ENCODE measurements around the gene C6orf47. TPM values are rescaled to one million over a fixed set of nuclear protein-coding genes. Genes with fewer than 3 reads are reported as not detected.

Gene C6orf47
- total and polyA plus RNA-seq, 10 of the 15 experiments (the other 5 are each of a cell fraction or from before 2014, with no cell fraction given) = 0.16 to 20.4 (median 17.3) TPM; not detected in 1

DNA sequence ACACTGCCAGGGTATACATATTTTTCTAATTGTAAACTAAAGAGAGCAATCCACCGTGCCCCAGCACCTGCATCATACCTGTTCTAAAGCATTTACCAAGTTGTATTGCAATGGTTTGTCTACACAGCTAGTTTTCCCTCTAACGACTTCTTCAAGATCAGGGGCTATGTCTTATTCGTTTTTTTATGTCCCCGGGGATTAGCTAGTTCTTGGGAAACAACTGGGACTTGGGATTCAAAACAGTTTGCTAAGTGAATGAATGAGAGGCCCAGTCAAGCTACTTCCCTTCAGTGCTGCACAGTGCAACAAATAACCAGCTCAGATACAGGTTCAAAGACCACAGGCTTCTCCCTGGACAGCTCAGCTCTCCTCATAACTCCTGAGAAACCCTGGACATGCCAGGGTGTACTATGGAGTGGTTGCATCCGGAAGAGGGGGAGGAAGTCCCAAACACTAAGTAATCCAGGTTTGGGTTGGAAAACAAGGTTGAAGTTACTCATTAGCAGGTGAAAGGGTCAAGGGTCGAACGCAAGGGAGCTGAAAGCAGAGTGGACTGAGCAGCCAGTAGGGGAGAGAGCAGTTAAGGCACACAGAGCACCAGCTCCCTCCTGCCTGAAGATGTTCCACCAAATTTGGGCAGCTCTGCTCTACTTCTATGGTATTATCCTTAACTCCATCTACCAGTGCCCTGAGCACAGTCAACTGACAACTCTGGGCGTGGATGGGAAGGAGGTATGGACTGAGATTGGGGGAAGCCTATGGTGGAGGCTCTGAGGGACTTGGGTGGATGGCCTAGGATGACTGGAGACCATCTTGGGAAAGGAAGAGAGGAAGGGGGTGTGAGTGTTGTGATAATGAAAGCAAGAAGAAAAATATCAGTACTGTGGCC lies 5.0 kb downstream of the C6orf47 start, which contains the start of gene APOM:
Gene APOM, plus strand, starts transcription at position 546 of the 889 bp plus-strand sequence. Its CDS starts 73 bp downstream, at position 619.
- WGBS (ENCODE audit: insufficient coverage, insufficient replicate concordance, low lambda C conversion rate, missing lambda C conversion rate) = 82% methylated on average over 8 of the region's 8 CpGs
- Histone ChIP-seq H3K9ac (ENCODE audit: control insufficient read depth, insufficient read depth, low read length) (no peak within 1 kb of the TSS), H3K9me3 (replicated peaks; ENCODE audit: control insufficient read depth, insufficient read depth, low read length) (no peaks in the 10 kb centered on the region; the same call in 2 of the 3 replicates), H3K4me3 (no peak within 1 kb of the TSS), H3K4me2 (ENCODE audit: control insufficient read depth, insufficient read depth) (no peak within 1 kb of the TSS; the same call in 1 of the 2 replicates), H3K4me1 (ENCODE audit: control insufficient read depth, insufficient read depth, low read length) (peaks cover 20% of the 10 kb centered on the region), H3K27me3 (replicated peaks in 1 of 2; ENCODE audit: control insufficient read depth in 2 of 2, insufficient read depth in 2 of 2, low read length in 1 of 2) (no peaks in the 10 kb centered on the region), H3K79me2 (ENCODE audit: control insufficient read depth, insufficient read depth, low read length) (peaks cover 59% of the 10 kb centered on the region), H3K36me3 (ENCODE audit: control insufficient read depth in 2 of 2, insufficient read depth in 2 of 2, low read length in 1 of 2) (peaks cover 0 to 5% of the 10 kb centered on the region in 2 experiments; a peak in 3 of 4 replicates), H4K20me1 (ENCODE audit: control insufficient read depth, insufficient read depth) (no peaks in the 10 kb centered on the region), H2AFZ (ENCODE audit: control insufficient read depth, low read depth, low read length) (no peak within 1 kb of the TSS), H3K27ac (ENCODE audit: control insufficient read depth, insufficient read depth) (no peak within 1 kb of the TSS)
- in situ Hi-C loops (cut with MboI) (no loop called here), intact Hi-C loops (cut with micrococcal nuclease; ENCODE audit: unreplicated experiment) (no loop called here)
- POLR2A ChIA-PET = interaction anchor here (1.0 to 6.3 kb wide), 5 partner anchors 7 to 243 kb away, joined by 3 to 107 read pairs (median 6); partner anchors contain the start of genes C6orf47, CSNK2B and GPANK1
- BruUV-seq (replicated peaks) = no TSS peak
- FAIRE-seq = no peak
- DNase-seq (ENCODE audit: low read depth, low spot score) = no peak
- SMC1A ChIA-PET (ENCODE audit: uncharacterized antibody, unreplicated experiment) = interaction anchor here (0.5 to 5.0 kb wide), 3 partner anchors 9 to 183 kb away, joined by 4 to 31 read pairs (median 4); partner anchors contain the start of gene GPANK1
- CTCF ChIA-PET = interaction anchor here (0.6 to 1.9 kb wide), 2 partner anchors 48 to 114 kb away, joined by 3 to 4 read pairs; partner anchors contain the start of gene ABHD16A
- RAD21 ChIA-PET (ENCODE audit: unreplicated experiment) = no interaction called here
- TF ChIP-seq CHD4 (IDR thresholded peaks at IDR 0.05) (no peak), HDAC2 (IDR thresholded peaks at IDR 0.05) (no peak)
- ATAC-seq = no peak

DNA sequence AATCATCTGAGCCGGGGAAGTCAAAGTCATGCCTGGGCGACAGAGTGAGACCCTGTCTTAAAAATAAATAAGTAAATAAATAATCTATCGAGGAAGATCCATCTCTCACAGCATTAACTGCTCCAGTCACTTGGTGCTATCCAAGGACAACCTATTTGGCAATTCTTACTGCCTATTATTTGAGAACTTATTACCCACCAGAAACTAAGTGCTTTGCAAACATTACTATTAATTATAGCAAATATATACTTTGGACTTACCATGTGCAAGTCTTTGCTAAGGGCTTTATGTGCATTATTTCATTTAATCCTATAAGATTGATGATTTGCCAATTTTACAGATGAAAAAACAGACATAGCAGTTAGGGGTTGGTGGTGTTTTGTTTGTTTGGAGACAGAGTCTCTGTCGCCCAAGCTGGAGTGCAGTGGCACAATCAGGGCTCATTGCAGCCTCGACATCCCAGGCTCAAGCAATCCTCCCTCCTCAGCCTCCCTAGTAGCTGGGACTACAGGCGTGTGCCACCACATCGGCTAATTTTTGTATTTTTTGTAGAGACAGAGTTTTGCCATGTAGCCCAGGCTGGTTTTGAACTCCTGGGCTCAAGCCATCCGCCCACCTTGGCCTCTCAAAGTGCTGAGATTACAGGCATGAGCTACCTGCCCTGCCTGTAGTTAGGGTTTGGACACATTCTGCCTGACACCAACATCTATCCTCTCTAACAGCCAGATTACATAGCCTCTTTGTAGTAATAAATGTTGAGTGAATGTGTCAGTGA lies 5.8 kb downstream of the C6orf47 start:
- intact Hi-C loops (cut with micrococcal nuclease; ENCODE audit: unreplicated experiment) = no loop called here
- peaks cover 20% of the 10 kb centered on the region for H3K4me1 ChIP-seq (ENCODE audit: control insufficient read depth, insufficient read depth, low read length)
- SMC1A ChIA-PET (ENCODE audit: uncharacterized antibody, unreplicated experiment) = interaction anchor here (0.5 to 5.0 kb wide), 5 partner anchors 9 to 184 kb away, joined by 3 to 31 read pairs (median 4); partner anchors contain the start of gene GPANK1

More for the DNA sequence above, 5.8 kb downstream of the C6orf47 start:
- in situ Hi-C loops (cut with MboI) = no loop called here
- no peak overlapping the region for H3K27ac ChIP-seq (ENCODE audit: control insufficient read depth, insufficient read depth)
- no peak for DNase-seq (ENCODE audit: low read depth, low spot score)
- no peaks in the 10 kb centered on the region for H3K27me3 ChIP-seq (replicated peaks in 1 of 2; ENCODE audit: control insufficient read depth in 2 of 2, insufficient read depth in 2 of 2, low read length in 1 of 2)
- no peak overlapping the region for H3K4me3 ChIP-seq
- peaks cover 58% of the 10 kb centered on the region for H3K79me2 ChIP-seq (ENCODE audit: control insufficient read depth, insufficient read depth, low read length)
- TF ChIP-seq MXI1 (IDR thresholded peaks at IDR 0.05; ENCODE audit: low read depth, low read length) = no peak
- TF ChIP-seq, protein P1, sequence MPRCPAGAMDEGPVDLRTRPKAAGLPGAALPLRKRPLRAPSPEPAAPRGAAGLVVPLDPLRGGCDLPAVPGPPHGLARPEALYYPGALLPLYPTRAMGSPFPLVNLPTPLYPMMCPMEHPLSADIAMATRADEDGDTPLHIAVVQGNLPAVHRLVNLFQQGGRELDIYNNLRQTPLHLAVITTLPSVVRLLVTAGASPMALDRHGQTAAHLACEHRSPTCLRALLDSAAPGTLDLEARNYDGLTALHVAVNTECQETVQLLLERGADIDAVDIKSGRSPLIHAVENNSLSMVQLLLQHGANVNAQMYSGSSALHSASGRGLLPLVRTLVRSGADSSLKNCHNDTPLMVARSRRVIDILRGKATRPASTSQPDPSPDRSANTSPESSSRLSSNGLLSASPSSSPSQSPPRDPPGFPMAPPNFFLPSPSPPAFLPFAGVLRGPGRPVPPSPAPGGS (IDR thresholded peaks at IDR 0.05; ENCODE audit: borderline replicate concordance, insufficient read depth, low read depth, low read length, poor library complexity, severe bottlenecking) = peak; percentile 31
- BruUV-seq (replicated peaks) = no TSS peak
- H4K20me1 ChIP-seq (ENCODE audit: control insufficient read depth, insufficient read depth) = no peaks in the 10 kb centered on the region
- ATAC-seq = no peak
- no peak overlapping the region for H3K9ac ChIP-seq (ENCODE audit: control insufficient read depth, insufficient read depth, low read length)
- H3K36me3 ChIP-seq (ENCODE audit: control insufficient read depth in 2 of 2, insufficient read depth in 2 of 2, low read length in 1 of 2) = peaks cover 0 to 6% of the 10 kb centered on the region in 2 experiments; a peak in 3 of 4 replicates
- ChIA-PET CTCF (interaction anchor here (0.6 to 1.9 kb wide), 8 partner anchors 9 to 175 kb away, joined by 3 to 5 read pairs (median 4); partner anchors contain the start of genes ABHD16A and GPANK1), POLR2A (interaction anchor here (0.5 to 6.3 kb wide), 9 partner anchors 8 to 319 kb away, joined by 3 to 107 read pairs (median 3); partner anchors contain the start of genes ABHD16A, C6orf47, CSNK2B and GPANK1), RAD21 (ENCODE audit: unreplicated experiment) (interaction anchor here (1.2 kb wide), 1 partner anchor 57 kb away, joined by 4 read pairs; no protein-coding TSS in a partner anchor)
- H2AFZ ChIP-seq (ENCODE audit: control insufficient read depth, low read depth, low read length) = no peak overlapping the region
- H3K9me3 ChIP-seq (replicated peaks; ENCODE audit: control insufficient read depth, insufficient read depth, low read length) = no peaks in the 10 kb centered on the region
- WGBS (ENCODE audit: insufficient coverage, insufficient replicate concordance, low lambda C conversion rate, missing lambda C conversion rate) = 70% methylated on average over 8 of the region's 8 CpGs
- no peak for FAIRE-seq
- H3K4me2 ChIP-seq (ENCODE audit: control insufficient read depth, insufficient read depth) = no peak overlapping the region; the same call in 1 of the 2 replicates
